Smooth muscle cell (in vitro differentiated cells): ENCODE measurements around the gene SPEF1. TPM values are rescaled to one million over a fixed set of nuclear protein-coding genes. Genes with fewer than 3 reads are reported as not detected.
A peak's percentile ranks its signal among the peaks of the same experiment; 100 is the strongest.

Experiments used
- DNase-seq: peaks from one replicate; lab custom pipeline; 2025; ENCODE audit not compliant: unreplicated experiment; lab: John Stamatoyannopoulos, UW
- H2AFZ ChIP-seq: fragments of 200-600 bp; sonication (generic); 2 replicates; pipeline ENCODE4 v1.6.0; 2016; ENCODE audit warnings: antibody characterized with exemption, low read depth, mild to moderate bottlenecking
- H3F3A ChIP-seq: fragments of 200-600 bp; sonication (generic); 2 replicates; pipeline ENCODE4 v1.6.0; 2017; ENCODE audit warnings: antibody characterized with exemption, low read depth
- H3K27ac ChIP-seq: fragments of 200-600 bp; sonication (generic); 2 replicates; pipeline ENCODE4 v1.5.1; 2016; ENCODE audit warnings: low read depth, mild to moderate bottlenecking
- H3K27me3 ChIP-seq: fragments of 200-600 bp; sonication (generic); 2 replicates; pipeline ENCODE4 v1.6.1; 2016; ENCODE audit warnings: low read depth, mild to moderate bottlenecking
- H3K36me3 ChIP-seq: fragments of 200-600 bp; sonication (generic); 2 replicates; pipeline ENCODE4 v1.5.1; 2016; ENCODE audit warnings: low read depth
- H3K4me1 ChIP-seq: fragments of 200-600 bp; sonication (generic); 2 replicates; pipeline ENCODE4 v1.5.1; 2016; ENCODE audit warnings: low read depth
- H3K4me2 ChIP-seq: fragments of 200-600 bp; sonication (generic); 2 replicates; pipeline ENCODE4 v1.6.0; 2016; ENCODE audit warnings: mild to moderate bottlenecking
- H3K4me3 ChIP-seq: fragments of 200-600 bp; sonication (generic); 2 replicates; pipeline ENCODE4 v1.5.1; 2016; ENCODE audit warnings: mild to moderate bottlenecking
- H3K79me2 ChIP-seq: fragments of 200-600 bp; sonication (generic); 2 replicates; pipeline ENCODE4 v1.6.0; 2016; ENCODE audit warnings: low read depth, mild to moderate bottlenecking
- H3K9ac ChIP-seq: fragments of 200-600 bp; sonication (generic); 2 replicates; pipeline ENCODE4 v1.6.0; 2016; ENCODE audit warnings: low read depth
- H3K9me3 ChIP-seq: fragments of 200-600 bp; sonication (generic); replicated peaks from 2 replicates; pipeline ENCODE4 v1.5.1; 2016; ENCODE audit warnings: low read depth
- H4K20me1 ChIP-seq: fragments of 200-600 bp; sonication (generic); 2 replicates; pipeline ENCODE4 v1.6.0; 2016; ENCODE audit warnings: low read depth
- WGBS: methylation state at CpG from one replicate; pipeline ENCODE4 v1.1.7; 2016; ENCODE audit warnings: low lambda C conversion rate; 5-methylcytosine and 5-hydroxymethylcytosine counted together
- polyA plus RNA-seq: library from polyadenylated mRNA; unstranded; fragments of >200 nt; fragmentation: Nextera tagmentation; extraction: Ambion mirVana; gene quantifications from 2 replicates; pipeline ENCODE4 v1.2.1, GENCODE V29; 2016
- total RNA-seq: library from RNA; depleted of rRNA; stranded (reverse); fragments of >200 nt; gene quantifications from 2 replicates; pipeline ENCODE4 v1.2.3, GENCODE V29; 2014
- TF ChIP-seq, protein P1 (sequence below): fragments of 200-600 bp; sonication (generic); IDR thresholded peaks from 2 replicates; pipeline ENCODE4 v1.5.1; 2017; ENCODE audit warnings: borderline replicate concordance, mild to moderate bottlenecking, antibody characterized with exemption; ENCODE audit not compliant: insufficient read depth, poor library complexity, severe bottlenecking

SPEF1 gene
- total and polyA plus RNA-seq, 2 experiments from 2014 or later, result 0.32 to 0.36 TPM

GRCh38 chr20:3784216-3784853 lies 3.1 kb upstream of the SPEF1 start:
- Histone ChIP-seq H3K4me3 (no peak overlapping the region), H3F3A (peaks cover 16% of the 10 kb centered on the region), H3K4me1 (peaks cover 10% of the 10 kb centered on the region), H2AFZ (no peak overlapping the region), H3K9me3 (no peaks in the 10 kb centered on the region), H3K27ac (no peak overlapping the region), H3K4me2 (peak overlapping the region; percentile 94), H3K79me2 (peaks cover 24% of the 10 kb centered on the region), H4K20me1 (peaks cover 35% of the 10 kb centered on the region), H3K36me3 (no peaks in the 10 kb centered on the region), H3K27me3 (peaks cover 4% of the 10 kb centered on the region), H3K9ac (no peak overlapping the region)
- 96% methylated on average over 17 of the region's 17 CpGs for WGBS
- TF ChIP-seq, protein P1, sequence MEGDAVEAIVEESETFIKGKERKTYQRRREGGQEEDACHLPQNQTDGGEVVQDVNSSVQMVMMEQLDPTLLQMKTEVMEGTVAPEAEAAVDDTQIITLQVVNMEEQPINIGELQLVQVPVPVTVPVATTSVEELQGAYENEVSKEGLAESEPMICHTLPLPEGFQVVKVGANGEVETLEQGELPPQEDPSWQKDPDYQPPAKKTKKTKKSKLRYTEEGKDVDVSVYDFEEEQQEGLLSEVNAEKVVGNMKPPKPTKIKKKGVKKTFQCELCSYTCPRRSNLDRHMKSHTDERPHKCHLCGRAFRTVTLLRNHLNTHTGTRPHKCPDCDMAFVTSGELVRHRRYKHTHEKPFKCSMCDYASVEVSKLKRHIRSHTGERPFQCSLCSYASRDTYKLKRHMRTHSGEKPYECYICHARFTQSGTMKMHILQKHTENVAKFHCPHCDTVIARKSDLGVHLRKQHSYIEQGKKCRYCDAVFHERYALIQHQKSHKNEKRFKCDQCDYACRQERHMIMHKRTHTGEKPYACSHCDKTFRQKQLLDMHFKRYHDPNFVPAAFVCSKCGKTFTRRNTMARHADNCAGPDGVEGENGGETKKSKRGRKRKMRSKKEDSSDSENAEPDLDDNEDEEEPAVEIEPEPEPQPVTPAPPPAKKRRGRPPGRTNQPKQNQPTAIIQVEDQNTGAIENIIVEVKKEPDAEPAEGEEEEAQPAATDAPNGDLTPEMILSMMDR, result no peak
- DNase-seq, result no peak

DNA sequence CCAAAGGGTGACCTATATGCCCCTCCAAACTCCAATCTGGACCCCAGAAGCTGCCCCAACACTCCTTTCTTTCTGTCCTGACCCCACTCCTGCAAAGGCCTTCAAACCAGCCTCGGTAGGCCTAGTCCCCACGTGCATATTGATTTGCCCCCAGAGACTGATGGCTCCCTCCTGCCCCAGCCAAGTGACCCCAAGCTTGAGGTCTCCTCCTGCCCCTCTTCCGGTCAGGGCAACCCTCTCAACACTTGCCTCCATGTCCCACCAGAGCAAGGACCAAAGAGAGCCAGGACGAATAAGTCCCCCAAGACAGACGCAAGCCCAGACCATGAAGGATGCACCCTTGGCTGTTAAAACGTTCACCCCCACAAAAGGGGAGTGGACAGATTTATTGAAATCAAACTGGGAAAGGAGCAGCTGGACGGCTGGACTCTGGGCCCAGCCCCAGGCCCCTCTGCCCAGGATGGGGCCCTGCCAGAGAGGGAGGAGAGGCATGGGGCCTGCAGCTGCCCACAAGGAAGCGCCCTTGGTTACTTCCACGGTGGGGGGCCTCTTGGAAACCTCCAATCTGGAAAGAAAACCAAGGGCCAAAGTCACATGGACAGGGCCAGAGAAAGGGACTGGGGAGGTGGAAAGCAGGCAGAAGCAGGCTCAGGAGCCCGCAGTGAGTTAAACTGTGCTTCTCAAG lies 2.4 kb upstream of the SPEF1 start:
- WGBS, result 94% methylated on average over 10 of the region's 10 CpGs
- TF ChIP-seq, protein P1, result no peak
- Histone ChIP-seq H3K4me3 (no peak overlapping the region), H4K20me1 (peaks cover 35% of the 10 kb centered on the region), H3K4me2 (no peak overlapping the region), H3K36me3 (no peaks in the 10 kb centered on the region), H2AFZ (no peak overlapping the region), H3K9me3 (no peaks in the 10 kb centered on the region), H3K27me3 (peaks cover 11% of the 10 kb centered on the region), H3K9ac (no peak overlapping the region), H3F3A (peaks cover 16% of the 10 kb centered on the region), H3K27ac (no peak overlapping the region), H3K79me2 (peaks cover 24% of the 10 kb centered on the region), H3K4me1 (peaks cover 10% of the 10 kb centered on the region)
- no peak for DNase-seq

GRCh38 chr20:3783068-3783489 lies 1.8 kb upstream of the SPEF1 start:
- Histone ChIP-seq H3F3A (peaks cover 14% of the 10 kb centered on the region), H3K9me3 (no peaks in the 10 kb centered on the region), H3K9ac (no peak overlapping the region), H3K27me3 (peaks cover 16% of the 10 kb centered on the region), H4K20me1 (peaks cover 35% of the 10 kb centered on the region), H2AFZ (no peak overlapping the region), H3K4me1 (peaks cover 10% of the 10 kb centered on the region), H3K79me2 (peaks cover 24% of the 10 kb centered on the region), H3K4me2 (no peak overlapping the region), H3K36me3 (no peaks in the 10 kb centered on the region), H3K4me3 (no peak overlapping the region), H3K27ac (no peak overlapping the region)
- TF ChIP-seq, protein P1, result no peak
- DNase-seq, result no peak
- 73% methylated on average over 2 of the region's 2 CpGs for WGBS
